Keratinocyte (primary cell): ENCODE data around the gene ATP2A3. TPM values are rescaled to one million over a fixed set of nuclear protein-coding genes. Genes with fewer than 3 reads are reported as not detected.

Experiments used
- DNase-seq: peaks from one replicate; pipeline ENCODE4 v3.0.0-alpha.2; 2011; ENCODE audit warnings: low read depth, missing footprints, low spot score
- FAIRE-seq: peaks from 2 replicates; lab custom pipeline; 2011; peaks lifted over from hg19 to GRCh38; lab: Jason Lieb, UNC
- H2AFZ ChIP-seq: 2 replicates; pipeline ENCODE4 v1.6.0; 2012; ENCODE audit warnings: low read length, control low read depth, inconsistent platforms; ENCODE audit not compliant: control insufficient read depth
- H3K27ac ChIP-seq: 2 replicates; pipeline ENCODE4 v1.5.1; 2011; ENCODE audit warnings: low read length; ENCODE audit not compliant: control insufficient read depth, insufficient read depth
- H3K27me3 ChIP-seq: 3 replicates; pipeline ENCODE4 v1.6.0; 2011; ENCODE audit warnings: low read length; ENCODE audit not compliant: control insufficient read depth, insufficient read depth; ENCODE audit errors: extremely low read depth
- H3K36me3 ChIP-seq, 2 experiments: 2 replicates in 1 of 2; 3 replicates in 1 of 2; pipeline ENCODE4 v1.5.1; 2011; ENCODE audit warnings: low read length in 2 of 2, mild to moderate bottlenecking in 1 of 2; ENCODE audit not compliant: control insufficient read depth in 2 of 2, insufficient read depth in 2 of 2; ENCODE audit errors: extremely low read depth in 1 of 2
- H3K4me1 ChIP-seq: 3 replicates; pipeline ENCODE4 v1.5.1; 2011; ENCODE audit warnings: low read length; ENCODE audit not compliant: control insufficient read depth, insufficient read depth; ENCODE audit errors: extremely low read depth
- H3K4me2 ChIP-seq: 3 replicates; pipeline ENCODE4 v1.6.0; 2011; ENCODE audit warnings: low read depth, low read length; ENCODE audit not compliant: control insufficient read depth, insufficient read depth; ENCODE audit errors: extremely low read depth
- H3K4me3 ChIP-seq, 3 experiments: fragments of 200-600 bp in 1 of 3; sonication (generic) in 1 of 3; 2 replicates in 2 of 3; 3 replicates in 1 of 3; pipeline ENCODE4 v1.5.1; 2011 to 2016; ENCODE audit warnings: low read length in 3 of 3, mild to moderate bottlenecking in 3 of 3, control low read depth in 2 of 3, inconsistent platforms in 1 of 3, low read depth in 1 of 3, mixed read lengths in 1 of 3, mixed run types in 1 of 3, moderate library complexity in 1 of 3; ENCODE audit not compliant: control insufficient read depth in 2 of 3, insufficient read depth in 2 of 3; ENCODE audit errors: extremely low read depth in 1 of 3
- H3K79me2 ChIP-seq: 2 replicates; pipeline ENCODE4 v1.6.0; 2012; ENCODE audit warnings: low read length; ENCODE audit not compliant: control insufficient read depth, insufficient read depth
- H3K9ac ChIP-seq: 3 replicates; pipeline ENCODE4 v1.6.0; 2011; ENCODE audit warnings: low read length; ENCODE audit not compliant: control insufficient read depth, insufficient read depth; ENCODE audit errors: extremely low read depth
- H3K9me1 ChIP-seq: 3 replicates; pipeline ENCODE4 v1.6.0; 2011; ENCODE audit warnings: low read length; ENCODE audit not compliant: control insufficient read depth, insufficient read depth; ENCODE audit errors: extremely low read depth
- H3K9me3 ChIP-seq: 2 replicates; pipeline ENCODE4 v1.5.1; 2012; ENCODE audit warnings: low read depth, low read length; ENCODE audit not compliant: control insufficient read depth
- H4K20me1 ChIP-seq: 3 replicates; pipeline ENCODE4 v1.6.0; 2011; ENCODE audit warnings: low read length; ENCODE audit not compliant: control insufficient read depth, insufficient read depth; ENCODE audit errors: extremely low read depth
- CTCF ChIP-seq, 3 experiments: IDR thresholded peaks in 1 of 3; conservative IDR thresholded peaks in 1 of 3; optimal IDR thresholded peaks in 1 of 3; 2 replicates in 2 of 3; 3 replicates in 1 of 3; pipeline versions ENCODE3 to v1.5.1; 2011; ENCODE audit warnings: low read length in 3 of 3, mild to moderate bottlenecking in 3 of 3, moderate library complexity in 2 of 3, control low read depth in 1 of 3, inconsistent platforms in 1 of 3; ENCODE audit not compliant: insufficient read depth in 2 of 3; ENCODE audit errors: extremely low read depth in 1 of 3
- EZH2 ChIP-seq: IDR thresholded peaks from one replicate; pipeline ENCODE4 v1.6.1; 2012; ENCODE audit warnings: inconsistent platforms, mild to moderate bottlenecking, low read length, moderate library complexity
- dilution Hi-C: fragments of 300-500 bp; cut with MboI; formaldehyde crosslinking; loops from one replicate; pipeline ENCODE4 v1.7.0; 2020; ENCODE audit warnings: low sequenced_read_pairs; ENCODE audit not compliant: extremely low pct_ligation_motif_present
- polyA plus RNA-seq, 5 experiments: library from polyadenylated mRNA; depleted of rRNA in 3 of 5; stranded (reverse) in 3 of 5; stranded (forward) in 1 of 5; unstranded in 1 of 5; fragments of >200 nt; gene quantifications; 1 replicate in 1 of 5; 2 replicates in 3 of 5; 3 replicates in 1 of 5; pipeline versions ENCODE4 v1.2.1 to v1.2.3, GENCODE V29; 2011 to 2012; ENCODE audit warnings: missing spikeins in 2 of 5, low read depth in 1 of 5, low replicate concordance in 1 of 5

ATP2A3 gene
- polyA plus RNA-seq, 1 donor (not counting 4 experiments of a cell fraction or from before 2014, with no cell fraction given), result 0.13 TPM

DNA sequence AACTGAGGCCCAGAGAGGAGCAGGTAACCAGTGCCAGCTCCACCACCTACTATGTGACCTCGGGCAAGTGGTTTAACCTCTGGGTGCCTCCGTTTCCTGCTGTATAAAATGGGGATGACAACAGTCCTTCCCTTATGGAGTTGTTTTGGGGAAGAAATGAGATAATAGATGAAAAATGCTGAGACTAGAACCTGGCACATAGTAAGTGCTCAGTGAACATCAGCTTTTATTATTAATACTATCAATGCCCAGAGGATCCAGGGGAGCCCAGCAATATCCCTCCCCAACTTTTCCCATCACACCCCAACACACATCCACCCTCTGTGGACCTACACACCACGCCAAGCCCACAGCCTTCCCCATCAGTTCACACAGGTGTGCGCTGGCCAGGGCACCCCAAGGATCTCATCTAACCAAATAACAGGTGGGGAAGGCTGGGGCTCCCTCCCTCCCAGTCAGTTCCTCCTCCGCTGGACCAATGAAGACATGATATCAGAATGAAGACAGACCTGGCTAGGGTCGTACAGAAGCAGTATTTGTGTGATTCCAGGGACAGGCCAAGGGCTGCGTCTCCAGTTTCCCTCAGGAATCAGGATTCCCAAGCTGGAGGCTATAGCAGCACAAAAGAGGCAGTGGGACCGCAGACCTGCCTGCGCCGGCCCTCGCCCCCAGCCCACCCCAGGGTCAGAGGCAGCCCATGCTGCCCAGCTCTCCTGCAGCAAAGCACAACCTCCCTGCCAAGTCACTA, 1.8 kb downstream of the ATP2A3 start:
- H3K9me1 ChIP-seq, result no peaks in the 10 kb centered on the region
- no peak overlapping the region for H3K4me3 ChIP-seq
- H3K4me1 ChIP-seq, result peaks cover 10% of the 10 kb centered on the region
- H3K36me3 ChIP-seq, result no peaks in the 10 kb centered on the region
- peaks cover 31% of the 10 kb centered on the region for H3K27me3 ChIP-seq
- dilution Hi-C loops, result no loop called here
- no peak for FAIRE-seq
- no peak overlapping the region for H3K9ac ChIP-seq
- no peak overlapping the region for H2AFZ ChIP-seq
- no peaks in the 10 kb centered on the region for H3K9me3 ChIP-seq
- H4K20me1 ChIP-seq, result no peaks in the 10 kb centered on the region
- no peak for DNase-seq
- TF ChIP-seq EZH2 (no peak), CTCF (optimal IDR thresholded peaks at IDR 0.05 in 1 of 3, IDR thresholded peaks at IDR 0.05 in 1 of 3, conservative IDR thresholded peaks at IDR 0.05 in 1 of 3; ENCODE audit: extremely low read depth in 1 of 3, insufficient read depth in 2 of 3, low read length in 3 of 3) (no peak)
- no peaks in the 10 kb centered on the region for H3K79me2 ChIP-seq
- H3K27ac ChIP-seq, result no peak overlapping the region
- H3K4me2 ChIP-seq, result no peak overlapping the region

- H3K27me3 ChIP-seq, result peaks cover 31% of the 10 kb centered on the region
- H3K4me3 ChIP-seq, result no peak overlapping the region
- H4K20me1 ChIP-seq, result no peaks in the 10 kb centered on the region
- no peak overlapping the region for H3K9ac ChIP-seq
- FAIRE-seq, result no peak
- H3K9me3 ChIP-seq, result no peaks in the 10 kb centered on the region
- no peaks in the 10 kb centered on the region for H3K79me2 ChIP-seq
- dilution Hi-C loops, result no loop called here
- H2AFZ ChIP-seq, result no peak overlapping the region
- H3K27ac ChIP-seq, result no peak overlapping the region
- H3K4me2 ChIP-seq, result no peak overlapping the region
- DNase-seq, result no peak
- H3K9me1 ChIP-seq, result no peaks in the 10 kb centered on the region
- TF ChIP-seq CTCF (optimal IDR thresholded peaks at IDR 0.05 in 1 of 3, IDR thresholded peaks at IDR 0.05 in 1 of 3, conservative IDR thresholded peaks at IDR 0.05 in 1 of 3; ENCODE audit: extremely low read depth in 1 of 3, insufficient read depth in 2 of 3, low read length in 3 of 3) (no peak), EZH2 (no peak)
- H3K4me1 ChIP-seq, result peaks cover 10% of the 10 kb centered on the region
- no peaks in the 10 kb centered on the region for H3K36me3 ChIP-seq
These were observed 2.6 kb downstream of the ATP2A3 start for GRCh38 chr17:3961564-3962047.
